ENCODE results near the gene AMOT.

- TF ChIP-seq CTCF (IDR thresholded peaks at IDR 0.05) (no peak), POLR2A (IDR thresholded peaks at IDR 0.05) (no peak)
Measured at GRCh38 chrX:112784692-112785091, 55.9 kb downstream of the AMOT start.
